GM19240 (cell line): ENCODE data around the gene MYLK3.

Source experiments
- DNase-seq: peaks from one replicate; pipeline ENCODE4 v3.0.0; 2011; ENCODE audit warnings: low spot score; ENCODE audit not compliant: insufficient read length

Gene MYLK3

GRCh38 chr16:46728806-46729205, 19.3 kb downstream of the MYLK3 start:
- no peak for DNase-seq

- no peak for DNase-seq
Observed at GRCh38 chr16:46727630-46728029, 20.5 kb downstream of the MYLK3 start.

DNA sequence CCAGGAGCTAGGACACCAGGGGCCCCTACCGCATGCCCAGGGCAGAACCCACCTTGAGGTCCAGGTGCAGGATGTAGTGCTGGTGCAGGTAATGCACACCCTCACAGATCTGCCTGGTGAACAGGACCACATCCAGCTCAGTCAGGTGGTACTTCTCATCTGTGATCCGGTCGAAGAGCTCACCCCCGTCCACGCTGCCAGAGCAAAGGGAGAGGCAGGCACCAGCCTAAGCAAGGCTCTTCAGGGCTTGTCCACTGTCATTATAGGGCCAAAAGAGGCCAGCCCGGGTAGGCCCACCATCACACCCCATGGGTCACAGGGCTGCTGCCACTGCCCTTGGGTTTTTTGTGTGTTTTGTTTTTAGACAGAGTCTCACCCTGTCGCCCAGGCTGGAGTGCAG, 21.0 kb downstream of the MYLK3 start:
- no peak for DNase-seq

- no peak for DNase-seq
Observed at GRCh38 chr16:46721885-46722284, 26.3 kb downstream of the MYLK3 start.

DNA sequence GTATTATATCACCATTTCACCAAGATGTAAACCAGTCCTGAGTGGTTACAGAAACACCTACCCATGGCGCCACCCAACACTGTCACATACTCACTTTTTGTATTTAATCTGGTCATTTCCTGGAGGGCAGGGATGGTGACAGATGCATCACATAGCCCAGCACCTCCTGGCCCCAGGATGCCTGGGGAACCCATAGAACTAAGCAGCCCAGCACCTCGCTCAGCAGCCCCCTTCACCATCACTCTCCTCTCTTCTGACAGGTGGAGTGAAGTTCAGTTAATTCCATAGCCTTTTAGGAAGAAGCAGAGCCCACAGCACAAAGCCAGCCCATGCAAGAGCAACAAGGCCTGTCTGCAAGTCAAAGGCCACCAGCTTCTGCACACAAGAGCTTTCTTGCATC, 27.5 kb downstream of the MYLK3 start:
- no peak for DNase-seq

- DNase-seq: no peak
Observed at GRCh38 chr16:46719528-46719927, 28.6 kb downstream of the MYLK3 start.

GRCh38 chr16:46718214-46718613, 29.9 kb downstream of the MYLK3 start:
- no peak for DNase-seq

- no peak for DNase-seq
Observed at GRCh38 chr16:46717692-46718091, 30.5 kb downstream of the MYLK3 start.

DNA sequence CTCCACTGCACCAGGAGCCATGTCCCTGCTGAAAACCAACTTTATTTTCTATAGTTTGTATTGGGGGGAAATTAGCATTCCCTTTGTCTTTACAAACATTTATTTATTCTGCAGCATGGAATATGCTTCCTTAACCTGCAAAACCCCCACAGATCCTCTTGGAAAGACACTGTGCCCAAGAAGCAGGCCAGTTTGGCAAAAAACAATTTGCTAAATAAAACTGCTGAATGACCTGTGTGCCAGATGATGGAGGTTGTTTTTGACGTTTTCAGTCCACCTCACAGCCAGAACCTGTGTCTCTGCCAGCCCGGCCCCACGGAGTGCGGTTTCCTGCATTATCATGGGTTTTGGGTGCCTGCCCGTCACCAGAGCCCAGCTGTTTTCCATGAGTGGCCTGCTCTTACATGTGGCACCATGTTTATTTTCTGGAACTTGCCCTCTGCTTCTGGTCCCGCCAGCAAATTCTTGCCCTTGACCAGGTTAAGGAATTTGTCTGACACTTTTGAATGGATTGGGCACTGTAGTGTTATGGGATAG, 32.3 kb downstream of the MYLK3 start:
- DNase-seq: no peak

GRCh38 chr16:46714797-46715591, 33.1 kb downstream of the MYLK3 start:
- DNase-seq: no peak

DNA sequence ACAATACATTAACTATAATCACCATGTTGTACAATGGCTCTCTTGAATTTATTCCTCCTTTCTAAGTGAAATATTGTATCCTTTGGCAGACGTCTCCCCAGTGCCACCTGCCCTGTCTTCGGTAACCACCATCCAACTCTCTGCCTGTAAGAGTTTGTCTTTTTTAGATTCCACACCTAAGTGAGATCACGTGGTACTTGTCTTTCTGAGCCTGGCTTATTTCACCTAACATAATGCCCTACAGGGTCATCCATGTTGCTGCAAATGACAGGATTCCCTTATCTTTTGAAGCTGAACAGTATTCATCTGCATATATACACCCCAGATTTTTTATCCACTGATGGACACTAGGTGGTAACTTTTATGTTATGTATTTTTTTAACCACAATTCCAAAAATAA, 34.5 kb downstream of the MYLK3 start:
- DNase-seq: no peak

DNA sequence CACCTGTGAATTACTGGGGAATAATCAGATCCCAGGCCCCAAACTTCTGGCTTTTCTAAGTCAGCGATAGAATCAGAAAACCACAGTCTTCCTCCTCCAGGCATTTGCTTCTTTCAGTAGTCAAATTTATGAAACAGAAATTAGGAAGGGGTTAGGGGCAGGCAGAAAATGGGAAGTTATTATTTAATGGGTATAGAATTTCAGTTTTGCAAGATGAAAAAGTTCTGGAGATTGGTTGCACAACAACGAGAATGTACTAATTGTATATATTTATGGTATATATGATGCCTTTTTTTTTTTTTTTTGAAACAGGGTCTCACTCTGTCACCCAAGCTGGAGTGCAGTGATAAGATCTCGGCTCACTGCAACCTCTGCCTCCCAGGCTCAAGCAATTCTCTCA, 35.2 kb downstream of the MYLK3 start:
- DNase-seq: no peak

- no peak for DNase-seq
Observed at GRCh38 chr16:46711106-46712058, 36.8 kb downstream of the MYLK3 start.

GRCh38 chr16:46709469-46710005, 38.6 kb downstream of the MYLK3 start:
- DNase-seq: no peak

GRCh38 chr16:46706642-46707041, 41.5 kb downstream of the MYLK3 start:
- no peak for DNase-seq

GRCh38 chr16:46702030-46702429, 46.1 kb downstream of the MYLK3 start:
- no peak for DNase-seq

DNA sequence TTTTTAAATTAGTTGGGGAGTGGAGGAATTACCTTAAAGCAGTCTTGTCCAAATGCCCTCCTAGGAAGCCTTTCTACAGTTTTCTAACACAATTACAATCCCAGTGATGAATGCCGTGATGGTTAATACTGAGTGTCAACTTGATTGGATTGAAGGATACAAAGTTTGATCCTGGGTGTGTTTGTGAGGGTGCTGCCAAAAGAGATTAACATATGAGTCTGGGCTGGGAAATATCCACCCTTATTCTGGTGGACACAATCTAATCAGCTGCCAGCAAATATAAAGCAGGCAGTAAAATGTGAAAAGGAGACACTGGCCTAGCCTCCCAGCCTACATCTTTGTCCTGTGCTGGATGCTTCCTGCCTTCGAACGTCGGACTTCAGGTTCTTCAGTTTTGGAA, 46.5 kb downstream of the MYLK3 start:
- no peak for DNase-seq

DNA sequence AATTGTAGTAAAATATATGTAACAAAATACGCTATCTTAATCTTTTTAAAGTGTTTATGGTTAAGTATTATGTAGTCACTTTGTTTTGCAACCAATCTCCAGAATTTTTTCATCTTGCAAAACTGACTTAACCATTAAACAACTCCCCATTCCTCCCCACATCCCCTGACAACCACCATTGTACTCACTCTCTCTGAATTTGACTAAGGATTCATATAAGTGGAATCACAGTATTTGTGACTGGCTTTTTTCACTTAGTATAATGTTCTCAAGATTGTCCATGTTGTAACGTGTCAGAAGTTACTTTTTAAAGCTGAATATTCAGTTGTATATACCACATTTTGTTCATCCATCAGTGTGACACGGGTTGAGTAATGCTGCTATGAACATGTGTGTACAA, 48.1 kb downstream of the MYLK3 start:
- no peak for DNase-seq

DNA sequence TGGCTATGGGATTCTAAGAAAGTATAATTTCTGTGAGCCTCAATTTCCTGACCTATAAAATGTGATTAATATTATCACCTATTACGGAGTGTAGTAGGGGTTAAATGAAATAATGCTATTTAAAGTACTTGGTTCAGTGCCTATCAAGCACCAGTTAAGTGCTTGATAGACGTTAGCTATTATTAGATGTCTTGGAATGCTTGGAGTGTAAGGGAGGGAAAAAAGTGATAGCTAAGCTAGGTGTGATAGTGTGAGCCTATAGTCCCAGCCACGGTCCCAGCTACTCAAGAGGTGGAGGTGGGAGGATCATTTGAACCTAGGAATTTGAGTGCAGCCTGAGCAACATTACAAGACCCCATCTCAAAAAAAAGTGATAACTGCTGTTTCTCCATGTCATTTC, 51.2 kb downstream of the MYLK3 start:
- no peak for DNase-seq

- no peak for DNase-seq
Observed at GRCh38 chr16:46695937-46696336, 52.2 kb downstream of the MYLK3 start.

DNA sequence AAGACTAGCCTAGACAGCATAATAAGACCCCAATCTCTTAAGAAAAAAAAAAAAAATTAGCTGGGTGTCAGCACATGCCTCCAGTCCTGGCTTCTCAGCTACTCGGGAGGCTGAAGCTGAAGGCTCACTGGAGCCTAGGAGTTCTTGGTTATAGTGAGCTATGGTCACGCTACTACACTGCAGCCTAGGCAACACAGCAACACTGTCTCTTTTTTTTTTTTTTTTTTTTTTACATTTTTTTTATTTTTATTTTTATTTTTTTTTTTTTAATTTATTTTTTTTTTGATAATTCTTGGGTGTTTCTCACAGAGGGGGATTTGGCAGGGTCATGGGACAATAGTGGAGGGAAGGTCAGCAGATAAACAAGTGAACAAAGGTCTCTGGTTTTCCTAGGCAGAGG, 54.5 kb downstream of the MYLK3 start:
- no peak for DNase-seq

DNA sequence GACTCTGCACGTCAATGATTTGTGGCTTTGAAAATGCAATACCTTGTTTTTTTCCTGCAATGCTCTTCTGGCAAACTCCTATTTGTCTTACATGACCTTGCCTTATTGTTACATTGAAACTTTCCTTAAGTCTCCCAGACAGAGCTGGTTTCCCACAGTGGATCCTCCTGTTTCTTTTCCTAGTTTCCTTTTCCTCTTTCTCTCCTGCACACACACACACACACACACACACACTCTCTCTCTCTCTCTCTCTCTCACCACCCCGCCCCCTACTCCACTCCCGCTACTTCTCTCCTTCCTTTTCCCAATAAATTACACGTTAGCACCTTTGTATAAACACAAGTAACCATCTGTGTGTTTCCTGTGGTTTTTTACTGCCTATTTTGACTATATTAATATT, 56.4 kb downstream of the MYLK3 start:
- DNase-seq: no peak
